Activated T-helper 17 cell treated with anti-CD3 and anti-CD28 coated beads, Interleukin-2, amount 50 U/mL, for 72 hours (primary cell): Measurements from ENCODE around the gene GPRIN2. TPM values are rescaled to one million over a fixed set of nuclear protein-coding genes. Genes with fewer than 3 reads are reported as not detected.

Experiments used
- ATAC-seq: fragments of 150-1000 bp; cut with Tn5 transposase; replicated peaks from 2 replicates; pipeline ENCODE4 v1.10.0; 2021; ENCODE audit warnings: mild to moderate bottlenecking, moderate library complexity
- H3K27ac Mint-ChIP-seq: one replicate; pipeline ENCODE4 v1.8.0; 2022; ENCODE audit warnings: mixed read lengths
- H3K27me3 Mint-ChIP-seq: one replicate; pipeline ENCODE4 v1.8.0; 2022; ENCODE audit warnings: mixed read lengths
- H3K36me3 Mint-ChIP-seq: one replicate; pipeline ENCODE4 v1.8.0; 2022; ENCODE audit warnings: low read depth, mild to moderate bottlenecking, mixed read lengths
- H3K4me1 Mint-ChIP-seq: one replicate; pipeline ENCODE4 v1.8.0; 2022; ENCODE audit warnings: mixed read lengths
- H3K4me3 Mint-ChIP-seq: one replicate; pipeline ENCODE4 v1.8.0; 2022; ENCODE audit warnings: mild to moderate bottlenecking, mixed read lengths
- H3K9me3 Mint-ChIP-seq: one replicate; pipeline ENCODE4 v1.8.0; 2022; ENCODE audit warnings: mixed read lengths
- total RNA-seq, 2 donors: library from RNA; stranded (reverse); gene quantifications; one replicate each; pipeline ENCODE4 v1.2.3, GENCODE V29; 2022

GPRIN2 gene
- total RNA-seq, 2 donors from 2014 or later, result not detected

DNA sequence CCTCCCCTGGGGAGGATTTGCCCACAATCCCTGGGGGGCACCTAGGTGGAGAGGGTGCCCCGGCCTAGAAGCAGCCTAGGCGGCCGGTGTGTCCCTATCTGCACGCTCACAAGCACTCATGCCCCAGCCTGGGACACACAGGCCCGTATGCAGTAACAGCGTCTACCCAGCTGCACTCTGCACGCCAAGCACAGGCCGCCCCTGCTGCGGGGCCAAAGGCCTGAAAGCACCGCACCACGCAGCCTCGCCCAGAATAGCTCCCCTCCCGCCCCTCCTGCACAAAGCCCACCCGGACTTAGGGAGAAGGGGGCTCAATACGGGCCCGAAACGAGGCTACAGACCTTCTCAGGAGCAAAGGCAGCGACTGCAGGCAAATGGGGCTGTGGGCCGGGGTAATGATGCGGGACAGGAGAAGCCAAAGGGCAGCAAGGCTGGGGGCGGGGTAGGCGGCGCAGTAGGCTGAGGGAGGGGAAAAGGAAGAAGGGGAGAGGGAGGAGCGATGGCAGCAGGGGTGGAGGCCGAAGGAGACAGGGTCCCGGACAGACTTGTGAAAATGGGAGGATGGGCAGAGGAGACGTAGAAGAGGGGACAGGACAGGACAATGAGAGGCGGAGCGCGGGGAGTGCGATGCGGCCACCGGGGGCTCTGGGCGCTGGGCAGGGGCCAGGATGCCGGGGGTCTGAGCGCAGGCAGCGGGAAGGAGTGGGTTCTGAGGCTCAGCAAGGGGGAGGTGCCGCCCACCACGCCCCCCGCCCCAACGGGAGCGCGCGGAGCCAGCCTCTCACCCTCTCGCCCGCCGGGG lies 544 bp downstream of the GPRIN2 start:
- H3K27ac Mint-ChIP-seq, result no peak overlapping the region
- H3K9me3 Mint-ChIP-seq, result no peaks in the 10 kb centered on the region
- H3K36me3 Mint-ChIP-seq, result no peaks in the 10 kb centered on the region
- peaks cover 5% of the 10 kb centered on the region for H3K27me3 Mint-ChIP-seq
- H3K4me3 Mint-ChIP-seq, result peak overlapping the region; percentile 7
- no peak for ATAC-seq
- peaks cover 4% of the 10 kb centered on the region for H3K4me1 Mint-ChIP-seq

DNA sequence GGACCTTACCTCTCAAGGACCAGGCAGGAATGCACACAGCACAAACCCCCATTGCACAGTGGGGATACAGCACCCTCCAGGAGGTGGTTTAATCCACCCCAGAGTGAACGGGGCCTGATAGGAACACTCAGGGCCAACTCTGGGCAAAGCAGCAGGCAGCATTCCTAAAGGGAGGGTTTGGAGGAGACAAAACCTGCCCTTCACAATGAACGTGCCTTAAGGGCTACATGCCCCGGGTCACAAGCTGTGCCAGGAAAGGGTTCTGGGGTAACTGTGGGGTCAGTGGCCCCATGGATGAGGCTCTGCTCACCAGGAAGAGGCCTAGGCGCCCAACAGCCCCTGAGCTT lies 1.1 kb downstream of the GPRIN2 start:
- no peak overlapping the region for H3K4me3 Mint-ChIP-seq
- H3K4me1 Mint-ChIP-seq, result peaks cover 4% of the 10 kb centered on the region
- no peaks in the 10 kb centered on the region for H3K36me3 Mint-ChIP-seq
- peaks cover 5% of the 10 kb centered on the region for H3K27me3 Mint-ChIP-seq
- ATAC-seq, result no peak
- no peak overlapping the region for H3K27ac Mint-ChIP-seq
- no peaks in the 10 kb centered on the region for H3K9me3 Mint-ChIP-seq

DNA sequence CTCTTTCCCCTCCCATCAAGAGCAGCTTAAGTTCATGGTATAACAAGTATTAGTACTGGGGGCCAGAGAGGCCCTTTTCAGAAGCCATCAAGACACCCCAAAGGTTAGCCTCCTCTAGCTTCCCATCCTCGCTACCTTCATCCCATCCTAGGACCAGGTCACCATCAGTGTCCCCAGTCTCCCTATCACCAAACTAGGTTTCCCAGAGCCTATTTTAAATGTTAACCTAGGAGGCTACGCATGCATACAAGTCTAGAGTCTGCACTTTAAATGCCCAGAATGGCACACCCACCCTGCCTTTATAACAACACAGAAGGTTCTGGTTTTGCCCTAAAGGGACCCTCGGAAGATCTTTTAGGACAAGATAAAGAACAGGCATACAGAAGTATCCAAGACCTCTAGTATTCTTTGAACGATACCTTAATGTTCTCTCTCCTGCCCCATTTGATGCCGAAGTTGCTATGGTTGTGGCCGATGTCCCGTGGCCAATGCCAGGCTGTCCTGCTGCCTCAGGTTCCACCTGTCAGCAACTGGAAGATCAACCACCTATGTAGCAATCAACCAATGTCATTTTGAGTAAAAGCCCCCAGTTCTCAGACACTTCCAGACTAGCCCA lies 2.2 kb downstream of the GPRIN2 start:
- no peak overlapping the region for H3K27ac Mint-ChIP-seq
- H3K4me1 Mint-ChIP-seq, result peaks cover 4% of the 10 kb centered on the region
- H3K4me3 Mint-ChIP-seq, result no peak overlapping the region
- no peaks in the 10 kb centered on the region for H3K36me3 Mint-ChIP-seq
- peaks cover 5% of the 10 kb centered on the region for H3K27me3 Mint-ChIP-seq
- H3K9me3 Mint-ChIP-seq, result no peaks in the 10 kb centered on the region
- ATAC-seq, result no peak

DNA sequence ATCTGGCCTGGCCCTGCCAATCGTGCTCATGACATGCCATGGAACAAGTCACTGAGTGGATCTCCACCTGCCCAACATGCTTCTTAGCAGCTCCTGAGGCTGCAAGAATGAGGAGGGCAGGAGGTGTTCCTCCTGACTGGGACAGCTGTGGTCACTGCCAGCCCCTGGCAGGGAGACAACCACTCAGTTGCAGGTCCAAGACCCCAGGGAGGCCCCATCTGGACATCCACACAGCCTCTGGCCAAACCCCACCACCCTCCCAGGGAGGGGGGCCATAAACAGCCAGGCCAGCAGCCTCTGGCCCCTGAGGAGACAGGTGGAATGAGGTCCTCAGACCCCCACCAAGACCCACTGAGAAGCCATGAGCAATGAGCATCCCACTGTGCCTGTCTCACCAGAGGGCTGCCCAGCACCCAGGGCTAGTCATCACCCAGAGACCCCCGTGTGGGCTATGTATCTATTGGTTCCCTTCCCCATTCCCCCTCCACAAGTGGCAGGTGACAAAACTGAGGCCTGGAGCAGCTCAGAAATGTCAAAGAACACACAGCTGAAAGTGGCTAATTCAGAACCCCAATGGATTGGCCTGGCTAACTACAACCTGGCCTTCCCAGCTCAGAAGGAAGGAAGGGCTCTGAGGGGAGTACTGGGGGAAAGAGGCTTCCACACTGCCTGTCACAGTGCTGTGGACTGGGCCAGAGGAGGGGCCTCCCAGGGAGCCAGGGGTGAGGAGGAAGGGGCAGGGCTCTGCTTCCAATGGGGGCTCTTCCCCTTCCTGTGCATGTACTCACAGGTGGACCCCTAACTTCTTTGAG lies 3.0 kb downstream of the GPRIN2 start:
- H3K36me3 Mint-ChIP-seq, result no peaks in the 10 kb centered on the region
- H3K4me3 Mint-ChIP-seq, result no peak overlapping the region
- H3K9me3 Mint-ChIP-seq, result no peaks in the 10 kb centered on the region
- H3K27me3 Mint-ChIP-seq, result peaks cover 5% of the 10 kb centered on the region
- no peak for ATAC-seq
- H3K27ac Mint-ChIP-seq, result no peak overlapping the region
- H3K4me1 Mint-ChIP-seq, result peaks cover 4% of the 10 kb centered on the region

DNA sequence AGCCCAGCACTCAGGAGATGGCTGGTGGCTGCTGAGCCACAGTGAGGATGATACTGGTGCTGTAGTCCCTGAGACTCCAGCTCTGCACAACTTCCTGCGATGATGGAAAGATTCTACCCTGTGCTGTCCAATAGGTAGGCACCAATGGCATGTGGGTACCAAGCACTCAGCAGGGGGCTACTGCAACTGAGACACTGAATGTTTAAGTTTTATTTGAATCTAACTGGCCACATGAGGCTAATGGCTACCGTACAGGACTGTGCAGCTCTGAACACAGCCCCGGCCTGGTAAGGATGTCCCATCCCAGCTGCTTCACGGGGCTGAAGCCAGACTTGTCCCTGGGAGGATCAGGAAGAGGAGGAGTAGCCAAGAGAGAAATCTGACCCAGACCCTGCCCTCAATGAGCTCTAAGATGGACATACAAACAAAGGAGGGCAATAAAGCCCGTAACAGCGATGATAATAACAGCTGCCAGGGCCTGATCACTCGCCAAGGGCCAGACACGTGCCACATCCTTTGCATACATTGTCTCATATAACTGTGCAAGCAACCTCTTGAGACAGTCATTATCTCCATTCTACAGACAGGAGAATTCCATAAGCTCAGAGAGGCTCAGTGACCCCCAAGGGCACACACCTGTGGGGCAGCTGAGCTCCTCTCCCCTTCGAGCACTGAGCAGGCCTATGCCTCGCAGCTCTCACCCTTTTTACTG lies 3.8 kb downstream of the GPRIN2 start:
- peaks cover 4% of the 10 kb centered on the region for H3K4me1 Mint-ChIP-seq
- H3K9me3 Mint-ChIP-seq, result no peaks in the 10 kb centered on the region
- H3K27me3 Mint-ChIP-seq, result peaks cover 5% of the 10 kb centered on the region
- H3K4me3 Mint-ChIP-seq, result no peak overlapping the region
- no peak for ATAC-seq
- H3K36me3 Mint-ChIP-seq, result no peaks in the 10 kb centered on the region
- no peak overlapping the region for H3K27ac Mint-ChIP-seq

DNA sequence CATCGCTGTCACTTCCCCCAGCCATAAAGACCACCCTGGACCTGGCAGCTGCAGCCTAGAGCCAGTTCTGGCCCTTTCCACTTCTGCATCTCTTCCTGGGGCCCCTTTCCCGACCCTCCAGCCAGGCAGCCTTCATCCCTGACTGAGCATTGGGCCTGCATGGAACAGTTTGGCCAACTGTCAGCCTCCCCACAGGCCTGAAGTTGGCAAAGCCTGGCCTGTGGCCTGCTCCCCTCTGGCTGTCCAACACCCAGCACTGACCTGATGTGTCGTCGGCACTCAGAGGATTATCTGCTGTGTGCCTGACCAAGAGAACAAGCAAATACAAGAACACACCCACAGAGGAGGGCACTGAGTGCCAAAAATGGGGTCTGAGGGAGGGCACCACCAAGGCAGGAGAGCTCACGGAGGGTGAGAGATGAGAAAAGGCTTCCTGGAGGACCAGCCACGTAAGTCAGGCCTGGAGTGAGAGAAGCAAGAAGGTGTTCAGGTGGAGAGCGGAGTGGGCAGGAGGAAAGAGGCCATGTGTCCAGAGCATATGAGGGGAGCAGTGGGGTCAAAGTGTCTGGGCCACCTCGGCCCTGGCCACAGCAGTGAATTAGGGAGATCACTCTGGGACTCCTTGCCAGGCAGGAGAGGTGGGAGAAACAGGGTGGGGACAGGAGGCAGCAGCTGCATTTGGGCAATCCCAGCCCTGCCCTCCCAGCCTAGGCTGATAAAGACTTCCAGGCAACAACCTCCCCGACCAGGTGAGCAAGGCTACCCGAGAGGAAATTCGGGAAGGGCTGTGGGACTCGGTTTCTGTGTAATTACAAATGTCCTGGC lies 4.5 kb downstream of the GPRIN2 start:
- H3K9me3 Mint-ChIP-seq, result no peaks in the 10 kb centered on the region
- H3K36me3 Mint-ChIP-seq, result no peaks in the 10 kb centered on the region
- no peak for ATAC-seq
- no peak overlapping the region for H3K27ac Mint-ChIP-seq
- H3K27me3 Mint-ChIP-seq, result peaks cover 5% of the 10 kb centered on the region
- no peak overlapping the region for H3K4me3 Mint-ChIP-seq
- peaks cover 1% of the 10 kb centered on the region for H3K4me1 Mint-ChIP-seq

DNA sequence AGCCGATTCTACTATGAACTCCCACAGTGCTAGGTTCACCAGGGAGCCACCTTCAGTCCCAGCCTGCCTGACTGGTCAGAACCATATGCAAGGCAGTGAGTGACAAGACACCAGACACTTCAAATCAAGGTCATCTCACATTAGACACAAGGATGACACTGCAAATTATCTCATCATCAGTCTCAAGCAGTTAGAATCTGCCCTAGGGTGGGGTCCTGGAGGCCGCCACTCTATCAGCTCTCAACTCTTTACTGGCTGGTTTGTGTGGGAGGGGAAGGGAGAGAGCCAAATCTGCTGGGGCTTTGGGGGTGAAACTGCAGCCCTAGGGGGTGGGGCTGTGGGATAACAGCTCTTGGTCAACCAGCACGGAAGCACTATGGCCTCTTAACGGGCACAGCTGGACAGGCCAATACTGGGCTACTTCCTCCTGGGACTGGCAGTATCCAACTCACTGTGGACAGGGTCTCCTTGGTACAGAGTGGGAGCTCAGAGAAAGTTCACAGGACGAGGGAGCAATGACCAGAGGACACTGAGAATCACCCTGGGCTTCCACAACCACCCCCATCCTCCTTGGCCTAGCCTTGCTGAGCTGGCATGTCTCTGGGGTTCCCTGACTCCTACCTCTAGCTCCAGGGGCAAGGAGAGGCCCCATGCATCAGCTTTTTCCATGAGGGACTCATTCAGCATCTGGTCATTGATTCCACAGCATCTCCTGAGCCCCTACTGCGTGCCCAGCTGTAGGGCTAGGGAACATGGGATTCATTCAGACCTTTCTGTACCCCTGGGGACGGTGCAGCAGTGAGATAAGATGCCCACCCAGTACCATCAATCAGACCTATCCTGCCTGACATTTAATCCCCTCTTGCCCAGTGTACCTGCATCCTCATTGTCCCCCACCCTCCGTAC lies 5.4 kb downstream of the GPRIN2 start:
- ATAC-seq, result no peak
- H3K4me1 Mint-ChIP-seq, result no peaks in the 10 kb centered on the region
- H3K9me3 Mint-ChIP-seq, result no peaks in the 10 kb centered on the region
- H3K27ac Mint-ChIP-seq, result no peak overlapping the region
- H3K4me3 Mint-ChIP-seq, result no peak overlapping the region
- no peaks in the 10 kb centered on the region for H3K36me3 Mint-ChIP-seq
- H3K27me3 Mint-ChIP-seq, result peaks cover 4% of the 10 kb centered on the region

DNA sequence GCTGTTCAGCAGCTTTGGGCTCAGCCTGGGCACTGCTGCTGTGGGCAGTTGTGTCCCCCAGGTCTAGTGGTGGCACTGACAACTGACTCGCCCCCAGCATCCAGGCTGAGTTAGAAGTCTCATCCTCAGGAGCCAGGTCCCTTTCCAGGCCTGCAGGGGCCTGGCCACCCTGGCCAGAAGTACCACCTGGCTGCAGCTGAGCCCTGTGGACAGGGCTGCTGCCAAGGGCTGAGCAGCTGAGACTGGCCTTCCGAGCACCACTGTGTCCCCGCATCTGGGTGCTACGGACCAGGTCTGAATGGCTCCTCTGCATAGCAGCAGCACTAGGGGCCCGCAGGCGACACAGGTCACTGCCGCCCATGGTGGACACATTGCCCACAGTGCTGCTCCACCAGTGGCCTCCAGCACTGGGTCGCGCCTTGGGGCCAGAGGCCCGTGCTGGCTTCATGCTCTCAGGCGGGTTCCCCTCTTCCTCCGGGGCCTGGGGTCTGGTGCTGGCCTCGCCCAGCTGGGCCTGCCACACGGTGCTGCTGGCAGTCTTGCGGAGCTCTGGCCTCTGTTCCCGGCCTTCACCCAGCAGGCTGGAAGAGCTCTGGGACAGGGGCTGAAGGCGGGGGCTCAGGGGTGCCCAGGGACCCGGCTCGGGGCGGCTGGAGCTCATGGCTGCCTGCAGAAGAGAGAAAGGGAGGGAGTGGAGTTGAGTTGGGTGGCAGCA lies 6.2 kb downstream of the GPRIN2 start:
- Mint-ChIP-seq H3K36me3 (no peaks in the 10 kb centered on the region), H3K9me3 (no peaks in the 10 kb centered on the region), H3K4me1 (no peaks in the 10 kb centered on the region), H3K27me3 (no peaks in the 10 kb centered on the region), H3K4me3 (no peak overlapping the region), H3K27ac (no peak overlapping the region)
- no peak for ATAC-seq

DNA sequence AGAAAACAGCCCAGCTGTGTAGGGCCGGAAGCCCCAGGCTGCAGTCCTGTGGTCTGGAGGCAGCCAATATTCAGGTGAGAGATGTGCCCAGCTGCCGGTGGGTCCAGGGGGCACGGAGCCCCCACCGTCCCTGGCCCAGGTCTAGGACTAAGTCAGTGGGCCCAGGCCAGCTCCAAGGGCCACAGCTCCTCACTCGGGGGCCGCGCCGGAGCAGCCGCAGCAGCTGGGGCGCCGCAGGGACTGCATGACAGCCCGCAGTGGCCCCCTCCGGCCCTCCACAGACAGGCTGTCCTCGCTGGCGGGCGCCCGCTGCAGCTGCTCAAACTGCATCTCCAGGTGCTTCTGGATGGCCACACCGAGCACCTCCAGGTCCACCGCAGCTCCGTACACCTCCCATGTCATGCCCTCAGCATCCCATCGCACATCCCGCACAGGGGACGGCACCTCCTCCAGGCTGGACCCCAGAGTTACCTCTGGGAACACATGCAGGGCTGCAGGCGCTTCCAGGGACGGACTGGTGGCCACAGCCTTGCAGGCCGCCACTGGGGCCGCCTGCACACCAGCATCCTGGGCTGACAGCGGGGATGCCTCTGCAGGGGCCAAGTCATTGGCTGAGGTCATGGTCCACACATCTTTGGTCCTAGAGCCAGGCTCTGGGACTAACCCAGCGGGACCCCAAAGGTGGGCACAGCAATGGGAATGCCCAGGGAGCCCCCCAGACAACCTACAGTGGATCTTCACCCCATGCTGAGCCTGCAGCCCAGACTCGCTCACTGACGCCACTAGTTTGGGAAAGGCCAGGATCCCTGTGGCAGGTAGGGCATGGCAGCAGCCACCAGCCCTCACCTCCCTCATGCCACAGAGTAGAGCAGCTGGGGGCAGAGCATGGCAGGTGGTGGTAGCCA lies 7.0 kb downstream of the GPRIN2 start:
- no peak for ATAC-seq
- H3K4me1 Mint-ChIP-seq, result no peaks in the 10 kb centered on the region
- H3K27me3 Mint-ChIP-seq, result no peaks in the 10 kb centered on the region
- no peaks in the 10 kb centered on the region for H3K36me3 Mint-ChIP-seq
- H3K27ac Mint-ChIP-seq, result no peak overlapping the region
- no peak overlapping the region for H3K4me3 Mint-ChIP-seq
- no peaks in the 10 kb centered on the region for H3K9me3 Mint-ChIP-seq

DNA sequence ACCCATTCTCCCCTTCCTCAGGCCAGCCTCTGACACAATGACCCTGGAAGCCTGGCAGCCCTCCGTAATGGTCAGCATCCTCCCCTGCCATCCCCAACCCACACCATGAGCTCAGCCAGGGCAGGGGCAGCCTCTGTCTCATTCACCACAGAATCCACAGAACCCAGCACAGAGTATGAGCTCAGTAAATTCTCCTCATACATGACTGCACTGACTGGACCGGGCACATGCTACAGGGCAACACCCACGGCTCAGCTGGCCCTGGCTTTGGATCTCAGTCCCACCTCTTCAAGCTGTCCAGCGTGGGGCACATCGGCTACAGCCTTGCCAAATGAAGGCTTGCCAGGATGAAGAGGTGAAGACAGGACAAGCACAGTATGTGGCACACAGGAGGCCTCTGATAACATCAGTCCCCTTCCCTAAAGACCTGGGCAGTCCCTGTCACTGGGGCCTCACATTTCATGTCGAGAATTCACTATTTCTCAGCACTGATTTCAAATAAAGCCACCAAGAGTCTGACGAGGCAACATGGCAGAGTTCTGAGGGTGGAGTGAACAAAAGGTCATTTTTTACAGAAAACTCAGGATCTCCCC lies 7.9 kb downstream of the GPRIN2 start:
- Mint-ChIP-seq H3K4me3 (no peak overlapping the region), H3K27me3 (no peaks in the 10 kb centered on the region), H3K27ac (no peak overlapping the region), H3K36me3 (no peaks in the 10 kb centered on the region), H3K4me1 (no peaks in the 10 kb centered on the region), H3K9me3 (no peaks in the 10 kb centered on the region)
- no peak for ATAC-seq

DNA sequence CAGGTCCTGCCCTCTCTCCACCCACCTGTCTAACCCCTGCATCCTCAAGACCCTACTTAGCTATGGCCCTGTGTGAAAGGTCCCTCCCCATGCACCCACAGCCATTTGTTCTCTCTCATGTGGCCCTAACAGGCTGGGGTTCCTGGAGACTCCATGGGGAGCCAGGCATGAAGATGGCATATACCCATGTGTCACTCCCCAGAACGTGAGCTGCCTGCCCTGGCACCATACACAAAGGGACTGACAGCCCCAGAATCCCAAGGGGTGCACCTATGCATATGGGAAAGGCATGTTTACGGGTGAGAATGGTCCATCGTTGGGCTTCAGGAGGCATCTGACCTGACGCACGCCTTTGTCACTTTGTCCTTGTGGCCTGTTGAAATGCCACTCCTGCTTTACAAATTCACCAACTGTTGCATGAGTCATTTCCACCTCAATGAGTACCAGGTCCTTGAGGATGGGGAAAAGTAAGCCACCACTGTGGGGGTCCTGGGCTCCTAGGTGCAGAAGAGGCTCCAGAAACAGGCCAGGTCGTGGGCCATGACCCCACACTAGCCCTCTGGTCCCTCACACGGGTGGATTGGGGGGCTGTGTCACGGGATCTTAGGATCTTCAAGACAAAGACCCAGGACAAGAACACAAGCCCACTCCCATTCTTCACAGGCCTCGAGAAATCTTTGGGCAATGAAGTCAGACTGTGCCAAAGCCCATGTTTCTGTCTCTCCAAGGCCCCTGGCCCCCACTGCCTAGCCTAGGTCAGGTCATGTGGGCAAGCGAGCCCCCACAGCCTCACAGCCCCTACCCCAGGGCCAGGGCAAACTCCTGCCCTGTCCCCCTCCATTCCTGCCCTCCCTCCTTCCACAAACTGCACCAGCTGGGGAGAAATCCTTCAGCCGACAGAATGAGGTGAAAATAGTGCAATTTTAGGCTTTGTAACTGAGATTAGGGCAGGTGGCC lies 8.6 kb downstream of the GPRIN2 start:
- Mint-ChIP-seq H3K36me3 (no peaks in the 10 kb centered on the region), H3K27me3 (peaks cover 6% of the 10 kb centered on the region), H3K4me1 (no peaks in the 10 kb centered on the region), H3K9me3 (no peaks in the 10 kb centered on the region), H3K4me3 (no peak overlapping the region), H3K27ac (no peak overlapping the region)
- no peak for ATAC-seq
